Lower leg skin (tissue), 3 donors: Measurements from ENCODE around the gene QSOX1.

Source experiments
- CTCF ChIP-seq, 3 donors: fragments of 450-650 bp; IDR thresholded peaks; one replicate each; pipeline ENCODE4 v1.5.1; 2016; ENCODE audit warnings: antibody characterized with exemption in 3 of 3, mild to moderate bottlenecking in 3 of 3, moderate library complexity in 2 of 3
- POLR2A ChIP-seq, 2 donors: fragments of 450-650 bp; IDR thresholded peaks; one replicate each; pipeline ENCODE4 v1.6.1; 2016 to 2017; ENCODE audit warnings: antibody characterized with exemption in 2 of 2, mild to moderate bottlenecking in 1 of 2, moderate library complexity in 1 of 2

GRCh38 chr1:180231506-180231921, 76.8 kb downstream of the QSOX1 start:
- TF ChIP-seq POLR2A (IDR thresholded peaks at IDR 0.05): no peak
- TF ChIP-seq CTCF (IDR thresholded peaks at IDR 0.05): no peak
